SK-N-SH (cell line): ENCODE results near the gene SDK1. TPM values are rescaled to one million over a fixed set of nuclear protein-coding genes. Genes with fewer than 3 reads are reported as not detected.

Experiments
- CTCF ChIA-PET: fragments of 300-600, 350-600 bp; formaldehyde crosslinking; extraction: SDS; loops from one replicate; lab custom pipeline; 2021; lab: Yijun Ruan, JAX
- POLR2A ChIA-PET: fragments of 350-600 bp; sonication (Branson Sonifier 250); formaldehyde crosslinking; extraction: SDS; loops from one replicate; lab custom pipeline; 2020; ENCODE audit warnings: antibody characterized with exemption, inconsistent platforms; lab: Yijun Ruan, JAX
- DNase-seq: peaks from one replicate; pipeline ENCODE4 v3.0.0; 2012
- H2AFZ ChIP-seq: fragments of 200-600 bp; sonication (generic); 2 replicates; pipeline ENCODE4 v1.8.1; 2016; ENCODE audit warnings: antibody characterized with exemption, mild to moderate bottlenecking, low read depth
- H3F3A ChIP-seq: fragments of 200-600 bp; sonication (generic); replicated peaks from 2 replicates; pipeline ENCODE3; 2016; ENCODE audit warnings: antibody characterized with exemption, mild to moderate bottlenecking; ENCODE audit not compliant: insufficient read depth
- H3K27ac ChIP-seq, 2 experiments: fragments of 200-500 bp in 1 of 2; fragments of 200-600 bp in 1 of 2; sonication (Bioruptor generic) in 1 of 2; sonication (generic), shearing (Covaris generic) in 1 of 2; 2 replicates each; pipeline versions ENCODE4 v1.5.1 to v1.6.1; 2014 to 2016; ENCODE audit warnings: low read depth in 2 of 2, inconsistent platforms in 1 of 2, low read length in 1 of 2, mild to moderate bottlenecking in 1 of 2, mixed read lengths in 1 of 2
- H3K27me3 ChIP-seq: fragments of 200-600 bp; sonication (generic), shearing (Covaris generic); 2 replicates; pipeline ENCODE4 v1.6.1; 2016; ENCODE audit warnings: mixed run types; ENCODE audit not compliant: insufficient read depth
- H3K36me3 ChIP-seq, 2 experiments: fragments of 200-500 bp in 1 of 2; fragments of 200-600 bp in 1 of 2; sonication (Bioruptor generic) in 1 of 2; sonication (generic) in 1 of 2; replicated peaks in 1 of 2; 2 replicates each; pipeline versions ENCODE3 to v1.5.1; 2014 to 2016; ENCODE audit warnings: low read length in 1 of 2, mild to moderate bottlenecking in 1 of 2; ENCODE audit not compliant: insufficient read depth in 2 of 2, control insufficient read depth in 1 of 2
- H3K4me1 ChIP-seq, 2 experiments: fragments of 200-500 bp in 1 of 2; fragments of 200-600 bp in 1 of 2; sonication (Bioruptor generic) in 1 of 2; sonication (generic), shearing (Covaris generic) in 1 of 2; 2 replicates each; pipeline versions ENCODE4 v1.5.1 to v1.6.1; 2014 to 2016; ENCODE audit warnings: low read depth in 1 of 2, low read length in 1 of 2, mixed run types in 1 of 2; ENCODE audit not compliant: insufficient read depth in 2 of 2, control insufficient read depth in 1 of 2
- H3K4me2 ChIP-seq: fragments of 200-600 bp; sonication (generic), shearing (Covaris generic); 2 replicates; pipeline ENCODE4 v1.6.1; 2017; ENCODE audit warnings: mixed run types
- H3K4me3 ChIP-seq, 2 experiments: fragments of 200-500 bp in 1 of 2; fragments of 200-600 bp in 1 of 2; sonication (Bioruptor generic) in 1 of 2; sonication (generic), shearing (Covaris generic) in 1 of 2; 2 replicates each; pipeline versions ENCODE4 v1.5.1 to v1.8.1; 2014 to 2016; ENCODE audit warnings: low read depth in 2 of 2, inconsistent platforms in 1 of 2, low read length in 1 of 2, mild to moderate bottlenecking in 1 of 2, mixed read lengths in 1 of 2, moderate library complexity in 1 of 2
- H3K79me2 ChIP-seq: fragments of 200-600 bp; sonication (generic); 2 replicates; pipeline ENCODE4 v1.8.1; 2017; ENCODE audit warnings: mild to moderate bottlenecking; ENCODE audit not compliant: insufficient read depth
- H3K9ac ChIP-seq: fragments of 200-600 bp; sonication (generic); 2 replicates; pipeline ENCODE4 v1.6.1; 2017; ENCODE audit warnings: mixed run types
- H3K9me2 ChIP-seq: fragments of 200-600 bp; sonication (generic); 2 replicates; pipeline ENCODE4 v1.6.1; 2017; ENCODE audit warnings: mixed run types
- H3K9me3 ChIP-seq: fragments of 200-600 bp; sonication (generic); 2 replicates; pipeline ENCODE4 v1.6.1; 2017; ENCODE audit warnings: mixed run types, mild to moderate bottlenecking, moderate library complexity
- H4K20me1 ChIP-seq: fragments of 200-600 bp; sonication (generic); 2 replicates; pipeline ENCODE4 v1.6.1; 2017; ENCODE audit warnings: mild to moderate bottlenecking, mixed run types; ENCODE audit not compliant: insufficient read depth
- CHD2 ChIP-seq: fragments of 150-350 bp; IDR thresholded peaks from 2 replicates; pipeline ENCODE4 v1.6.1; 2018; ENCODE audit warnings: low read length; ENCODE audit not compliant: partially characterized antibody
- ELF1 ChIP-seq: IDR thresholded peaks from 2 replicates; pipeline ENCODE4 v1.4.0; 2012
- FOXJ3 ChIP-seq: sonication (generic); formaldehyde crosslinking; IDR thresholded peaks from 2 replicates; pipeline ENCODE4 v1.5.1; 2020; ENCODE audit warnings: mild to moderate bottlenecking, missing genetic modification reagents
- FOXM1 ChIP-seq: IDR thresholded peaks from 2 replicates; pipeline ENCODE4 v1.4.0; 2012; ENCODE audit warnings: low read depth, mild to moderate bottlenecking
- GATA2 ChIP-seq: sonication (generic); formaldehyde crosslinking; IDR thresholded peaks from 2 replicates; pipeline ENCODE4 v1.5.0; 2020; ENCODE audit warnings: mild to moderate bottlenecking, missing genetic modification reagents
- JUND ChIP-seq: IDR thresholded peaks from 2 replicates; pipeline ENCODE4 v1.4.0; 2012
- MXI1 ChIP-seq: IDR thresholded peaks from 2 replicates; pipeline ENCODE4 v1.6.1; 2012; ENCODE audit warnings: mild to moderate bottlenecking, low read depth, low read length, improper control_type of control experiment
- NFIC ChIP-seq: IDR thresholded peaks from 2 replicates; pipeline ENCODE4 v1.4.0; 2012; ENCODE audit warnings: borderline replicate concordance
- RCOR1 ChIP-seq: fragments of 150-350 bp; IDR thresholded peaks from 2 replicates; pipeline ENCODE4 v1.6.1; 2017; ENCODE audit warnings: antibody characterized with exemption, low read length
- SMC3 ChIP-seq: IDR thresholded peaks from 2 replicates; pipeline ENCODE4 v1.6.1; 2012; ENCODE audit warnings: low read depth, low read length, improper control_type of control experiment
- TCF12 ChIP-seq: IDR thresholded peaks from 2 replicates; pipeline ENCODE4 v1.4.0; 2012
- YY1 ChIP-seq: IDR thresholded peaks from 2 replicates; pipeline ENCODE4 v1.4.0; 2012; ENCODE audit warnings: low read depth, mild to moderate bottlenecking
- WGBS: methylation state at CpG from one replicate; pipeline ENCODE4 v1.1.6; 2017; ENCODE audit warnings: low lambda C conversion rate; 5-methylcytosine and 5-hydroxymethylcytosine counted together
- polyA plus RNA-seq, 3 experiments: library from polyadenylated mRNA; depleted of rRNA; stranded (reverse); fragments of >200 nt; gene quantifications; 2 replicates each; pipeline ENCODE4 v1.2.3, GENCODE V29; 2012
- TF ChIP-seq, protein P1 (sequence below): IDR thresholded peaks from 2 replicates; pipeline ENCODE4 v1.4.0; 2012; ENCODE audit warnings: low read depth, borderline replicate concordance
- TF ChIP-seq, protein P2 (sequence below): fragments of 150-350 bp; IDR thresholded peaks from 2 replicates; pipeline ENCODE4 v1.6.1; 2016; ENCODE audit warnings: mild to moderate bottlenecking, low read depth, low read length
- TF ChIP-seq, protein P3 (sequence below): fragments of 200-600 bp; sonication (generic); IDR thresholded peaks from 2 replicates; pipeline ENCODE4 v1.6.1; 2017; ENCODE audit warnings: antibody characterized with exemption, mild to moderate bottlenecking, moderate library complexity

SDK1 gene
- polyA plus RNA-seq, 1 of the 3 experiments (the other 2 are of a cell fraction), result 1.2 TPM

DNA sequence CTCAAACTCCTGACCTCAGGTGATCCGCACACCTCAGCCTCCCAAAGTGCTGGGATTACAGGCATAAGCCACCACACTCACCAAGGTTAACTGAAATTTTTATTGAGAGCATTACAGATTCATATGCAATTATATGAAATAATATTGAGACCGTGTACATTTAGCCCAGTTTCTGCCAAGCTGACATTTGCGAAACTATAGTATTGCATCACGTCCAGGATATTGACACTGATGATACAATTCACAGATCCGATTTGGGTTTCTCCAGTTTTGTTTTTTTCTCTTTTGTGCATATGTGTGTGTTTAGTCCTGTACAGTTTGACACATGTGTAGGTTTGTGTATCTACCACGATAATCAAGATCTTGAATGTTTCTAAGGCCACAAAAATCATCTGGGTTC is 753.1 kb downstream of the SDK1 start (continued):
- TF ChIP-seq JUND (no peak), SMC3 (no peak), MXI1 (no peak), YY1 (no peak), FOXJ3 (CRISPR knock-in tag) (no peak)
- TF ChIP-seq, protein P1, sequence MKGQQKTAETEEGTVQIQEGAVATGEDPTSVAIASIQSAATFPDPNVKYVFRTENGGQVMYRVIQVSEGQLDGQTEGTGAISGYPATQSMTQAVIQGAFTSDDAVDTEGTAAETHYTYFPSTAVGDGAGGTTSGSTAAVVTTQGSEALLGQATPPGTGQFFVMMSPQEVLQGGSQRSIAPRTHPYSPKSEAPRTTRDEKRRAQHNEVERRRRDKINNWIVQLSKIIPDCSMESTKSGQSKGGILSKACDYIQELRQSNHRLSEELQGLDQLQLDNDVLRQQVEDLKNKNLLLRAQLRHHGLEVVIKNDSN, result no peak

DNA sequence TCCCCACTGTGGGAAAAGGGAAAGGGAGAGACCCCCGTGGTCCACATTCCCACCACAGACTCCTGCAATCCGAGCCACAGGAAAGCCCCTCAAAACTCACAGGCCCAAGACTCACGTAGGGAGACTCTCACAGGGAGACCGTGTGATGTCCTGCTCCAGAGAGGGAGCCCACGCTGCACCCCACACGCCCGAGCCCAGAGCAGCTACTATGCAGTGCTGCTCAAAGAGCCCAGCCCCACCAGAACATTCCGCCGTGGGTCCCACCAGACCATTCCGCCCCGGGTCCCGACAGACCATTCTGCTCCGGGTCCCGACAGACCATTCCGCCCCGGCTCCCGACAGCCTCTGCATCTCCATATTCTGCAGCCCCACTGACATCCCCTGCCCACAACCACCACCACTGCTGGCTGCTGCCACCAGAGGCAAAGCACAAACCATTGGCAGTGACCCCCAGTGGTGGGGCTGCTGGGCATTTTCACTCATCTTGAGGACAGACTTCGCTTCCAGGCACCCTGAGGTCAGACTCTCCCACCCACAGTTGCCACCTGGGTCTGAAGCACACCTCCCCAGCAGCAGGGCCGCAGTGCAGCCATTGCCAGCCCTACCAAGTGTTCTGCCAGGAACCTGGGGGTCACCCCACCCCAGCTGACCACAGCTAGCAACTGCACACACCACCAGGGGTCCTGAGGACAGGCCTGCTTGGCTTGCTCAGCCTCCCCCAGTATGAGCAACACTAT is 755.7 kb downstream of the SDK1 start:
- Histone ChIP-seq H3K4me3 (no peak overlapping the region), H3K36me3 (no peaks in the 10 kb centered on the region), H3K27me3 (no peaks in the 10 kb centered on the region), H3K9me2 (no peaks in the 10 kb centered on the region), H3K79me2 (no peaks in the 10 kb centered on the region)
- TF ChIP-seq TCF12 (no peak), GATA2 (CRISPR knock-in tag) (no peak), YY1 (no peak), SMC3 (no peak), FOXM1 (no peak), MXI1 (no peak), NFIC (no peak), RCOR1 (no peak), ELF1 (no peak), CHD2 (no peak)
- TF ChIP-seq, protein P2, sequence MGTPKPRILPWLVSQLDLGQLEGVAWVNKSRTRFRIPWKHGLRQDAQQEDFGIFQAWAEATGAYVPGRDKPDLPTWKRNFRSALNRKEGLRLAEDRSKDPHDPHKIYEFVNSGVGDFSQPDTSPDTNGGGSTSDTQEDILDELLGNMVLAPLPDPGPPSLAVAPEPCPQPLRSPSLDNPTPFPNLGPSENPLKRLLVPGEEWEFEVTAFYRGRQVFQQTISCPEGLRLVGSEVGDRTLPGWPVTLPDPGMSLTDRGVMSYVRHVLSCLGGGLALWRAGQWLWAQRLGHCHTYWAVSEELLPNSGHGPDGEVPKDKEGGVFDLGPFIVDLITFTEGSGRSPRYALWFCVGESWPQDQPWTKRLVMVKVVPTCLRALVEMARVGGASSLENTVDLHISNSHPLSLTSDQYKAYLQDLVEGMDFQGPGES, result no peak
- TF ChIP-seq, protein P3, sequence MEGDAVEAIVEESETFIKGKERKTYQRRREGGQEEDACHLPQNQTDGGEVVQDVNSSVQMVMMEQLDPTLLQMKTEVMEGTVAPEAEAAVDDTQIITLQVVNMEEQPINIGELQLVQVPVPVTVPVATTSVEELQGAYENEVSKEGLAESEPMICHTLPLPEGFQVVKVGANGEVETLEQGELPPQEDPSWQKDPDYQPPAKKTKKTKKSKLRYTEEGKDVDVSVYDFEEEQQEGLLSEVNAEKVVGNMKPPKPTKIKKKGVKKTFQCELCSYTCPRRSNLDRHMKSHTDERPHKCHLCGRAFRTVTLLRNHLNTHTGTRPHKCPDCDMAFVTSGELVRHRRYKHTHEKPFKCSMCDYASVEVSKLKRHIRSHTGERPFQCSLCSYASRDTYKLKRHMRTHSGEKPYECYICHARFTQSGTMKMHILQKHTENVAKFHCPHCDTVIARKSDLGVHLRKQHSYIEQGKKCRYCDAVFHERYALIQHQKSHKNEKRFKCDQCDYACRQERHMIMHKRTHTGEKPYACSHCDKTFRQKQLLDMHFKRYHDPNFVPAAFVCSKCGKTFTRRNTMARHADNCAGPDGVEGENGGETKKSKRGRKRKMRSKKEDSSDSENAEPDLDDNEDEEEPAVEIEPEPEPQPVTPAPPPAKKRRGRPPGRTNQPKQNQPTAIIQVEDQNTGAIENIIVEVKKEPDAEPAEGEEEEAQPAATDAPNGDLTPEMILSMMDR, result no peak
- TF ChIP-seq, all 33 proteins: peak for 0
- ChIA-PET CTCF (interaction anchor here (1.6 kb wide), 1 partner anchor 54 kb away, joined by 3 read pairs; no protein-coding TSS in a partner anchor), POLR2A (no interaction called here)
- no peak for DNase-seq
- H3F3A ChIP-seq, result no peaks in the 10 kb centered on the region
- H3K27ac ChIP-seq, result no peak overlapping the region
- no peak overlapping the region for H2AFZ ChIP-seq
- peaks cover 0 to 10% of the 10 kb centered on the region in 2 experiments; a peak in 1 of 4 replicates for H3K4me1 ChIP-seq
- H4K20me1 ChIP-seq, result no peaks in the 10 kb centered on the region
- 63% methylated on average over 18 of the region's 19 CpGs for WGBS
- H3K9ac ChIP-seq, result no peak overlapping the region
- H3K4me2 ChIP-seq, result no peak overlapping the region
- H3K9me3 ChIP-seq, result peaks cover 10% of the 10 kb centered on the region; the same call in 1 of the 2 replicates
